ENCODE results near the gene IPO9.
"Not testable (repeated sequence)": the region's sequence is repeated elsewhere in the genome, so short reads cannot be mapped to it uniquely, and the experiment has no call there.

IPO9 gene

DNA sequence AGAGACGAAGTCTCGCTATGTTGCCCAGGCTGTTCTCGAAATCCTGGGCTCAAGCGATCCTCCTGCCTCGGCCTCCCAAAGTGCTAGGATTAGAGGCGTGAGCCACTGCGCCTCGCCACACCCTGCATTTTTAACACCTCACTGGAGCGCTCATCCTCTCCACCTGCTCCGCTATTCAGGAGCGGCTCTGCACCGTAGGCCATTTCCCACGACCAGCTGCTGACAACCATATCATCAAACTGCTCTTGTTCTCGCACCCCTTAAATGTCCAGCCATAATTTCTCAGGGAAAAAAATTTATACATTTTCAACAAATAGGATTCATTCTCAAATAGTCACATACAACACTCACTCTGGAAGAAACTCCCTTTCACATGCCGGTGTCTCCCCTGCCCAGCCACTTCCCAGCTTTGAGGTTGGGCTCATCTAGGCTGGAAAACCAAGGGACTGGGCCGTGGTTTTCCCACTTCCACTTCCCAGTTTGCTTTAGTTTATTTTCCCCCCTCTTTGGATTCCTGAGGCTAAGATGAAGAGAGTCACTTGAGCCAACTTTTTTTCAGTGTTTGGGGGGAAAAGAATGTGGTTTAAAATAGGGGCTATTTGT lies 639 bp upstream of the IPO9 start:
- peak; percentile 2; the same call in 2 of the 3 replicates for ATAC-seq
- TF ChIP-seq RARB (CRISPR knock-in tag; IDR thresholded peaks at IDR 0.05) (no peak), ZC3H10 (CRISPR knock-in tag; IDR thresholded peaks at IDR 0.05) (no peak), CSDC2 (CRISPR knock-in tag; IDR thresholded peaks at IDR 0.05) (no peak), GLIS3 (CRISPR knock-in tag; IDR thresholded peaks at IDR 0.05) (no peak), ZFP3 (CRISPR knock-in tag; IDR thresholded peaks at IDR 0.05) (no peak), ZNF8 (CRISPR knock-in tag; IDR thresholded peaks at IDR 0.05) (no peak), ARNTL (CRISPR knock-in tag; IDR thresholded peaks at IDR 0.05; ENCODE audit: borderline replicate concordance, low read depth) (no peak), PPARA (CRISPR knock-in tag; IDR thresholded peaks at IDR 0.05; ENCODE audit: borderline replicate concordance) (no peak), SNAI2 (CRISPR knock-in tag; IDR thresholded peaks at IDR 0.05) (no peak), ZFP30 (CRISPR knock-in tag; IDR thresholded peaks at IDR 0.05) (no peak), OSR1 (CRISPR knock-in tag; IDR thresholded peaks at IDR 0.05) (no peak), TOX (CRISPR knock-in tag; IDR thresholded peaks at IDR 0.05; ENCODE audit: borderline replicate concordance) (no peak)
- TF ChIP-seq, protein P1, sequence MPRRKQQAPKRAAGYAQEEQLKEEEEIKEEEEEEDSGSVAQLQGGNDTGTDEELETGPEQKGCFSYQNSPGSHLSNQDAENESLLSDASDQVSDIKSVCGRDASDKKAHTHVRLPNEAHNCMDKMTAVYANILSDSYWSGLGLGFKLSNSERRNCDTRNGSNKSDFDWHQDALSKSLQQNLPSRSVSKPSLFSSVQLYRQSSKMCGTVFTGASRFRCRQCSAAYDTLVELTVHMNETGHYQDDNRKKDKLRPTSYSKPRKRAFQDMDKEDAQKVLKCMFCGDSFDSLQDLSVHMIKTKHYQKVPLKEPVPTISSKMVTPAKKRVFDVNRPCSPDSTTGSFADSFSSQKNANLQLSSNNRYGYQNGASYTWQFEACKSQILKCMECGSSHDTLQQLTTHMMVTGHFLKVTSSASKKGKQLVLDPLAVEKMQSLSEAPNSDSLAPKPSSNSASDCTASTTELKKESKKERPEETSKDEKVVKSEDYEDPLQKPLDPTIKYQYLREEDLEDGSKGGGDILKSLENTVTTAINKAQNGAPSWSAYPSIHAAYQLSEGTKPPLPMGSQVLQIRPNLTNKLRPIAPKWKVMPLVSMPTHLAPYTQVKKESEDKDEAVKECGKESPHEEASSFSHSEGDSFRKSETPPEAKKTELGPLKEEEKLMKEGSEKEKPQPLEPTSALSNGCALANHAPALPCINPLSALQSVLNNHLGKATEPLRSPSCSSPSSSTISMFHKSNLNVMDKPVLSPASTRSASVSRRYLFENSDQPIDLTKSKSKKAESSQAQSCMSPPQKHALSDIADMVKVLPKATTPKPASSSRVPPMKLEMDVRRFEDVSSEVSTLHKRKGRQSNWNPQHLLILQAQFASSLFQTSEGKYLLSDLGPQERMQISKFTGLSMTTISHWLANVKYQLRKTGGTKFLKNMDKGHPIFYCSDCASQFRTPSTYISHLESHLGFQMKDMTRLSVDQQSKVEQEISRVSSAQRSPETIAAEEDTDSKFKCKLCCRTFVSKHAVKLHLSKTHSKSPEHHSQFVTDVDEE (CRISPR knock-in tag; IDR thresholded peaks at IDR 0.05), result no peak

DNA sequence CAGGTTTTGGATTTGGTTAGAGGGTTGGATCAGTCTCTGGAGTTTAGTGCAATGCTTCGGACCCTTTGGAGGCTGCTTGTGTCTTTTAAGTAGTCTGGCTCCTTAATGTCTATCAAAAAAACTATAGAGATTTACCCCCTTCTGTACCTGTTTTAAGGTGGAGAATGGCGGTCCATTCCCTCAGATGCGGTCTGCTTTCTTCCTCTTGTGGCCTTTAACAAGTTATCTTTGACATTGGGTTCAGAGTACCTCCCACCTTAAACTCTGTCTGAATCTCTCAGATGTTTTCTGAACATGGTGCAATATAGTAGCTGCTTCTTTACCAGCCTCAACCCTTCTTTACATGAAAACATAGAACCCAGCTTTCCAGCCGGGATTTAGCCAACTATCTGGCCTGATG lies 2.4 kb downstream of the IPO9 start:
- TF ChIP-seq CSDC2 (CRISPR knock-in tag; IDR thresholded peaks at IDR 0.05) (no peak), PPARA (CRISPR knock-in tag; IDR thresholded peaks at IDR 0.05; ENCODE audit: borderline replicate concordance) (no peak), TCF4 (CRISPR knock-in tag; IDR thresholded peaks at IDR 0.05; ENCODE audit: borderline replicate concordance) (no peak), SNAI2 (CRISPR knock-in tag; IDR thresholded peaks at IDR 0.05) (no peak), RARB (CRISPR knock-in tag; IDR thresholded peaks at IDR 0.05) (no peak), ZNF565 (CRISPR knock-in tag; conservative IDR thresholded peaks at IDR 0.05; ENCODE audit: low read depth) (no peak), ZFP3 (CRISPR knock-in tag; IDR thresholded peaks at IDR 0.05) (no peak), ESRRG (CRISPR knock-in tag; IDR thresholded peaks at IDR 0.05) (no peak), ARNTL (CRISPR knock-in tag; IDR thresholded peaks at IDR 0.05; ENCODE audit: borderline replicate concordance, low read depth) (no peak), BACH2 (CRISPR knock-in tag; IDR thresholded peaks at IDR 0.05; ENCODE audit: borderline replicate concordance) (no peak)
- TF ChIP-seq, protein P2, sequence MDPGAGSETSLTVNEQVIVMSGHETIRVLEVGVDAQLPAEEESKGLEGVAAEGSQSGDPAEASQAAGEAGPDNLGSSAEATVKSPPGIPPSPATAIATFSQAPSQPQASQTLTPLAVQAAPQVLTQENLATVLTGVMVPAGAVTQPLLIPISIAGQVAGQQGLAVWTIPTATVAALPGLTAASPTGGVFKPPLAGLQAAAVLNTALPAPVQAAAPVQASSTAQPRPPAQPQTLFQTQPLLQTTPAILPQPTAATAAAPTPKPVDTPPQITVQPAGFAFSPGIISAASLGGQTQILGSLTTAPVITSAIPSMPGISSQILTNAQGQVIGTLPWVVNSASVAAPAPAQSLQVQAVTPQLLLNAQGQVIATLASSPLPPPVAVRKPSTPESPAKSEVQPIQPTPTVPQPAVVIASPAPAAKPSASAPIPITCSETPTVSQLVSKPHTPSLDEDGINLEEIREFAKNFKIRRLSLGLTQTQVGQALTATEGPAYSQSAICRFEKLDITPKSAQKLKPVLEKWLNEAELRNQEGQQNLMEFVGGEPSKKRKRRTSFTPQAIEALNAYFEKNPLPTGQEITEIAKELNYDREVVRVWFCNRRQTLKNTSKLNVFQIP (CRISPR knock-in tag; IDR thresholded peaks at IDR 0.05; ENCODE audit: borderline replicate concordance, low read depth), result no peak
- TF ChIP-seq, protein P3, sequence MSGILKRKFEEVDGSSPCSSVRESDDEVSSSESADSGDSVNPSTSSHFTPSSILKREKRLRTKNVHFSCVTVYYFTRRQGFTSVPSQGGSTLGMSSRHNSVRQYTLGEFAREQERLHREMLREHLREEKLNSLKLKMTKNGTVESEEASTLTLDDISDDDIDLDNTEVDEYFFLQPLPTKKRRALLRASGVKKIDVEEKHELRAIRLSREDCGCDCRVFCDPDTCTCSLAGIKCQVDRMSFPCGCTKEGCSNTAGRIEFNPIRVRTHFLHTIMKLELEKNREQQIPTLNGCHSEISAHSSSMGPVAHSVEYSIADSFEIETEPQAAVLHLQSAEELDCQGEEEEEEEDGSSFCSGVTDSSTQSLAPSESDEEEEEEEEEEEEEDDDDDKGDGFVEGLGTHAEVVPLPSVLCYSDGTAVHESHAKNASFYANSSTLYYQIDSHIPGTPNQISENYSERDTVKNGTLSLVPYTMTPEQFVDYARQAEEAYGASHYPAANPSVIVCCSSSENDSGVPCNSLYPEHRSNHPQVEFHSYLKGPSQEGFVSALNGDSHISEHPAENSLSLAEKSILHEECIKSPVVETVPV (CRISPR knock-in tag; IDR thresholded peaks at IDR 0.05), result no peak
- TF ChIP-seq, protein P4, sequence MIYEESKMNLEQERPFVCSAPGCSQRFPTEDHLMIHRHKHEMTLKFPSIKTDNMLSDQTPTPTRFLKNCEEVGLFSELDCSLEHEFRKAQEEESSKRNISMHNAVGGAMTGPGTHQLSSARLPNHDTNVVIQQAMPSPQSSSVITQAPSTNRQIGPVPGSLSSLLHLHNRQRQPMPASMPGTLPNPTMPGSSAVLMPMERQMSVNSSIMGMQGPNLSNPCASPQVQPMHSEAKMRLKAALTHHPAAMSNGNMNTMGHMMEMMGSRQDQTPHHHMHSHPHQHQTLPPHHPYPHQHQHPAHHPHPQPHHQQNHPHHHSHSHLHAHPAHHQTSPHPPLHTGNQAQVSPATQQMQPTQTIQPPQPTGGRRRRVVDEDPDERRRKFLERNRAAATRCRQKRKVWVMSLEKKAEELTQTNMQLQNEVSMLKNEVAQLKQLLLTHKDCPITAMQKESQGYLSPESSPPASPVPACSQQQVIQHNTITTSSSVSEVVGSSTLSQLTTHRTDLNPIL (CRISPR knock-in tag; IDR thresholded peaks at IDR 0.05; ENCODE audit: low read depth), result no peak
- ATAC-seq, result no peak

DNA sequence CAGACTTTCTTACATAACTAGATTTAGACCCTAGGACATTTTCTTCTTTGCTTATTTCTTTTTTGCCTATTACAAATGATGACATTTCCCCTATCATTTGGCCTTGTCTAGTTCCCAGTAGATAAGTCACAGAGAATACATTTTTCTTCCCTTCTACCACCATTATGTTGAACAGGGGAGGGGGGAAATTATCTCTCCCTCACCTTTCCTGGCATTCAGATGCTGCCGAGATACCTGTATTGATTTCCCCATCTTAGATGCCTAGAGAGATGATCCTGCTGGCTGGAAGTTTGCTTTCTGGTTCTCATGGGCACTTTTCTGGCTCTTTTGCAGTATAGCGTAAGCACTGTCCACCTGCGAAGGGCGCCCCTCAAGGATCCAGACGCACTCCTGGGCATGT lies 5.7 kb downstream of the IPO9 start:
- TF ChIP-seq ZFP3 (CRISPR knock-in tag; IDR thresholded peaks at IDR 0.05), result no peak
- no peak for TF ChIP-seq GLIS3 (CRISPR knock-in tag; IDR thresholded peaks at IDR 0.05)
- no peak for TF ChIP-seq RARB (CRISPR knock-in tag; IDR thresholded peaks at IDR 0.05)
- no peak for ATAC-seq

DNA sequence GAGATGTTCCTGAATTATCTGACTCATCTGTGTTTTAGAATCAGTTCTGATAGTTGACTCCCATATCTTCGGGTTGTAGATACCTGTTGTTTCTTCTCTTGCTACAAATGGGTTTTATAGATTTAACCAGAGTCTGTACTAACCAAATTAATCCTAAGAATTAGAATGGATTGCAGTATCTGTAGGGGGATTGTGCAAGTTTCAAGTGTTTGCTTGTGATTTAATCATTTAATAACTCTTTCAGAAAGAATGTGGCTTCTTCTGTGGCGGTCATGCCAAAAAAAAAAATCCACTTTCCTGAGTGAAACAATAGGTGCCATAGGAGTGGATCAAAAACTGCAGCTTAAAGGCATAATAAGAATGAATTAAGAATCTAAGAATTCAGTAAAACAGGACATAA lies 9.4 kb downstream of the IPO9 start:
- ATAC-seq, result no peak
- TF ChIP-seq, protein P5, sequence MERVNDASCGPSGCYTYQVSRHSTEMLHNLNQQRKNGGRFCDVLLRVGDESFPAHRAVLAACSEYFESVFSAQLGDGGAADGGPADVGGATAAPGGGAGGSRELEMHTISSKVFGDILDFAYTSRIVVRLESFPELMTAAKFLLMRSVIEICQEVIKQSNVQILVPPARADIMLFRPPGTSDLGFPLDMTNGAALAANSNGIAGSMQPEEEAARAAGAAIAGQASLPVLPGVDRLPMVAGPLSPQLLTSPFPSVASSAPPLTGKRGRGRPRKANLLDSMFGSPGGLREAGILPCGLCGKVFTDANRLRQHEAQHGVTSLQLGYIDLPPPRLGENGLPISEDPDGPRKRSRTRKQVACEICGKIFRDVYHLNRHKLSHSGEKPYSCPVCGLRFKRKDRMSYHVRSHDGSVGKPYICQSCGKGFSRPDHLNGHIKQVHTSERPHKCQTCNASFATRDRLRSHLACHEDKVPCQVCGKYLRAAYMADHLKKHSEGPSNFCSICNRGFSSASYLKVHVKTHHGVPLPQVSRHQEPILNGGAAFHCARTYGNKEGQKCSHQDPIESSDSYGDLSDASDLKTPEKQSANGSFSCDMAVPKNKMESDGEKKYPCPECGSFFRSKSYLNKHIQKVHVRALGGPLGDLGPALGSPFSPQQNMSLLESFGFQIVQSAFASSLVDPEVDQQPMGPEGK (CRISPR knock-in tag; IDR thresholded peaks at IDR 0.05; ENCODE audit: borderline replicate concordance), result no peak
- no peak for TF ChIP-seq RARB (CRISPR knock-in tag; IDR thresholded peaks at IDR 0.05)
- TF ChIP-seq ZNF8 (CRISPR knock-in tag; IDR thresholded peaks at IDR 0.05), result no peak
- no peak for TF ChIP-seq TCF4 (CRISPR knock-in tag; IDR thresholded peaks at IDR 0.05; ENCODE audit: borderline replicate concordance)
- TF ChIP-seq ZNF70 (CRISPR knock-in tag; IDR thresholded peaks at IDR 0.05), result no peak
- no peak for TF ChIP-seq ZFP3 (CRISPR knock-in tag; IDR thresholded peaks at IDR 0.05)
- no peak for TF ChIP-seq ZNF565 (CRISPR knock-in tag; conservative IDR thresholded peaks at IDR 0.05; ENCODE audit: low read depth)
- no peak for TF ChIP-seq ARNTL (CRISPR knock-in tag; IDR thresholded peaks at IDR 0.05; ENCODE audit: borderline replicate concordance, low read depth)
- no peak for TF ChIP-seq CSDC2 (CRISPR knock-in tag; IDR thresholded peaks at IDR 0.05)

DNA sequence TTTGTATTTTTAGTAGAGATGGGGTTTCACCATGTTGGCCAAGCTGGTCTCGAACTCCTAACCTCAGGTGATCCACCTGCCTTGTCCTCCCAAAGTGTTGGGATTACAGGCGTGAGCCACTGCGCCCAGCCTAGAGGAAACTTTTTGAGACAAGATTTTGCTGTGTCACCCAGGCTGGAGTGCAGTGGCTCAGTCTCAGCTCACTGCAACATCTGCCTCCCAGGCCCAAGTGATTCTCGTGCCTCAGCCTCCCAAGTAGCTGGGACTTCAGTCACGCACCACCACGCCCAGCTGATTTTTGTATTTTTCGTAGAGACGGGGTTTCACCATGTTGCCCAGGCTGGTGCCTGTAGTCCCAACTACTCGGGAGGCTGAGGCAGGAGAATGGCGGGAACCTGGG lies 10.1 kb downstream of the IPO9 start:
- not testable (repeated sequence) for ATAC-seq
